ENCODE measurements around the gene PDE6G.

DNA sequence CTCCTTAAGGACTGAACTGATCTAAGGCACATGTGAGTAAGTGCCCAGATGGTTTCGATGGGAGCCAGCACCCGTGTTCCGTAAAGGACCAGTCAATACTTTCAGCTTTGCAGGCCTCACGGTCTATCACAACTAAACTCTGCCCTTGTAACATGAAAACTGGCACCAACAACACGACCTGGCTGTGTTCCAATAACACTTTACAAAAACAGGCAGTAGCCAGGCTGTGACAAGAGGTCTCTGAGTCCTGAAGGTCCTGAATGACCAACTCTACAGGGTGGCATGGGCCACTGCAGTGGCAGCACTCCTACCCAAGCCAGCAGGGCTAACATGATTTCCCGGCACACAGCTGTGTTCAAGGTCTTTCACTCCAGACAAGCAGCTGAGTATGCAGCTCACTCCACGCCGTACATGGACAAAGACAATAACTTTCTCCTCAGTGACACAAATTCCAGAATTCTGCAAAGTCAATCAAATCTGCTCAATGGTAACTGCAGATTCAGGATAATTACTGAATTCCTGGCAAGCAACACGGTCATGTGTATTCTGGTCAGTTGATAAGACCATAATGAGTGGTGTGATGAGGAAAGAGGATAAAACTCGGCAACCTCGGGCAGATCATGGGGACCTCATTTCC is 34.7 kb downstream of the PDE6G start:
- TF ChIP-seq, protein P1, sequence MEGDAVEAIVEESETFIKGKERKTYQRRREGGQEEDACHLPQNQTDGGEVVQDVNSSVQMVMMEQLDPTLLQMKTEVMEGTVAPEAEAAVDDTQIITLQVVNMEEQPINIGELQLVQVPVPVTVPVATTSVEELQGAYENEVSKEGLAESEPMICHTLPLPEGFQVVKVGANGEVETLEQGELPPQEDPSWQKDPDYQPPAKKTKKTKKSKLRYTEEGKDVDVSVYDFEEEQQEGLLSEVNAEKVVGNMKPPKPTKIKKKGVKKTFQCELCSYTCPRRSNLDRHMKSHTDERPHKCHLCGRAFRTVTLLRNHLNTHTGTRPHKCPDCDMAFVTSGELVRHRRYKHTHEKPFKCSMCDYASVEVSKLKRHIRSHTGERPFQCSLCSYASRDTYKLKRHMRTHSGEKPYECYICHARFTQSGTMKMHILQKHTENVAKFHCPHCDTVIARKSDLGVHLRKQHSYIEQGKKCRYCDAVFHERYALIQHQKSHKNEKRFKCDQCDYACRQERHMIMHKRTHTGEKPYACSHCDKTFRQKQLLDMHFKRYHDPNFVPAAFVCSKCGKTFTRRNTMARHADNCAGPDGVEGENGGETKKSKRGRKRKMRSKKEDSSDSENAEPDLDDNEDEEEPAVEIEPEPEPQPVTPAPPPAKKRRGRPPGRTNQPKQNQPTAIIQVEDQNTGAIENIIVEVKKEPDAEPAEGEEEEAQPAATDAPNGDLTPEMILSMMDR (IDR thresholded peaks at IDR 0.05; ENCODE audit: extremely low read depth in 1 of 2, insufficient read depth in 1 of 2, low read depth in 1 of 2, low read length in 2 of 2), result no peak
- TF ChIP-seq JUN (IDR thresholded peaks at IDR 0.05; ENCODE audit: borderline replicate concordance, insufficient read depth, insufficient read length, low read depth), result no peak
- TF ChIP-seq EZH2 (IDR thresholded peaks at IDR 0.05; ENCODE audit: borderline replicate concordance, low read depth, low read length, severe bottlenecking), result no peak
- TF ChIP-seq MYC (IDR thresholded peaks at IDR 0.05; ENCODE audit: low read depth, low read length), result no peak
- no peak for TF ChIP-seq POLR2AphosphoS5 (IDR thresholded peaks at IDR 0.05; ENCODE audit: insufficient read depth, low read depth, low read length)
- TF ChIP-seq POLR2A (IDR thresholded peaks at IDR 0.05; ENCODE audit: low read depth, low read length), result no peak
- TF ChIP-seq, protein P2, sequence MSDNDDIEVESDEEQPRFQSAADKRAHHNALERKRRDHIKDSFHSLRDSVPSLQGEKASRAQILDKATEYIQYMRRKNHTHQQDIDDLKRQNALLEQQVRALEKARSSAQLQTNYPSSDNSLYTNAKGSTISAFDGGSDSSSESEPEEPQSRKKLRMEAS (IDR thresholded peaks at IDR 0.05; ENCODE audit: insufficient read depth, insufficient read length), result no peak

Data from endothelial cell of umbilical vein (primary cell).